ENCODE measurements around the gene DHRS3.
A peak's percentile ranks its signal among the peaks of the same experiment; 100 is the strongest.
"Not testable (repeated sequence)": the region's sequence is repeated elsewhere in the genome, so short reads cannot be mapped to it uniquely, and the experiment has no call there.

Gene DHRS3

GRCh38 chr1:12617901-12618660 lies at the start of gene DHRS3:
Gene DHRS3, minus strand, starts transcription at chr1:12618210. Its CDS starts 862 bp downstream, at chr1:12617348.
- peak in 2 of 3 donors; percentile 55 to 60 for DNase-seq (ENCODE audit: low read depth in 3 of 3)

- DNase-seq (ENCODE audit: low read depth in 3 of 3): no peak
Observed at GRCh38 chr1:12666141-12666735, 48.2 kb upstream of the DHRS3 start.

- DNase-seq (ENCODE audit: low read depth in 3 of 3): no peak
Observed at GRCh38 chr1:12665511-12665910, 47.5 kb upstream of the DHRS3 start.

- no peak for DNase-seq (ENCODE audit: low read depth in 3 of 3)
Observed at GRCh38 chr1:12662556-12662955, 44.5 kb upstream of the DHRS3 start.

GRCh38 chr1:12661606-12662219 lies 43.7 kb upstream of the DHRS3 start:
- no peak for DNase-seq (ENCODE audit: low read depth in 3 of 3)

- DNase-seq (ENCODE audit: low read depth in 3 of 3): peak; percentile 51 to 56 (median 55)
Observed at GRCh38 chr1:12658531-12659453, 40.8 kb upstream of the DHRS3 start.

GRCh38 chr1:12657885-12658512 lies 40.0 kb upstream of the DHRS3 start:
- DNase-seq (ENCODE audit: low read depth in 3 of 3): not testable (repeated sequence)

GRCh38 chr1:12657060-12657884 lies 39.3 kb upstream of the DHRS3 start:
- no peak for DNase-seq (ENCODE audit: low read depth in 3 of 3)

- no peak for DNase-seq (ENCODE audit: low read depth in 3 of 3)
Observed at GRCh38 chr1:12656575-12656974, 38.6 kb upstream of the DHRS3 start.

GRCh38 chr1:12654657-12655056 lies 36.6 kb upstream of the DHRS3 start:
- no peak for DNase-seq (ENCODE audit: low read depth in 3 of 3)

- DNase-seq (ENCODE audit: low read depth in 3 of 3): no peak
Observed at GRCh38 chr1:12654004-12654567, 36.1 kb upstream of the DHRS3 start.

GRCh38 chr1:12649971-12650421 lies 32.0 kb upstream of the DHRS3 start:
- DNase-seq (ENCODE audit: low read depth in 3 of 3): no peak

GRCh38 chr1:12648741-12649140 lies 30.7 kb upstream of the DHRS3 start:
- DNase-seq (ENCODE audit: low read depth in 3 of 3): no peak

- not testable (repeated sequence) for DNase-seq (ENCODE audit: low read depth in 3 of 3)
Observed at GRCh38 chr1:12645401-12645800, 27.4 kb upstream of the DHRS3 start.

- DNase-seq (ENCODE audit: low read depth in 3 of 3): no peak
Observed at GRCh38 chr1:12644829-12645228, 26.8 kb upstream of the DHRS3 start.

GRCh38 chr1:12644237-12644636 lies 26.2 kb upstream of the DHRS3 start:
- no peak for DNase-seq (ENCODE audit: low read depth in 3 of 3)

GRCh38 chr1:12643785-12644184 lies 25.8 kb upstream of the DHRS3 start, which contains the start of gene AADACL4:
Gene AADACL4, plus strand, starts transcription at chr1:12644085. Its CDS starts 462 bp downstream, at chr1:12644547.
- no peak for DNase-seq (ENCODE audit: low read depth in 3 of 3)

- DNase-seq (ENCODE audit: low read depth in 3 of 3): no peak
Observed at GRCh38 chr1:12643079-12643478, 25.1 kb upstream of the DHRS3 start.

GRCh38 chr1:12640958-12641272 lies 22.9 kb upstream of the DHRS3 start:
- DNase-seq (ENCODE audit: low read depth in 3 of 3): no peak
